Measurements from ENCODE around the gene COL4A1. TPM values are rescaled to one million over a fixed set of nuclear protein-coding genes. Genes with fewer than 3 reads are reported as not detected.

COL4A1 gene
- total RNA-seq, 4 donors from 2014 or later: 278 to 618 (median 440) TPM

GRCh38 chr13:110136660-110137585, 170.0 kb downstream of the COL4A1 start:
- H3K27ac ChIP-seq: peak overlapping the region in 2 of 4 donors; percentile 6 to 81
- TF ChIP-seq EP300 (IDR thresholded peaks at IDR 0.05): no peak
- TF ChIP-seq POLR2AphosphoS5 (IDR thresholded peaks at IDR 0.05): no peak
- TF ChIP-seq POLR2A (IDR thresholded peaks at IDR 0.05): no peak
- no peak for TF ChIP-seq CTCF (IDR thresholded peaks at IDR 0.05)
- no peaks in the 10 kb centered on the region for H3K36me3 ChIP-seq
- no peak for ATAC-seq
- WGBS, 2 donors (ENCODE audit: low coverage in 1 of 2): 60% methylated on average over 8 of the region's 16 CpGs
- no peaks in the 10 kb centered on the region for H3K9me3 ChIP-seq
- H3K4me1 ChIP-seq: peaks cover 0 to 24% (median 0%) of the 10 kb centered on the region in 3 donors
- peak overlapping the region in 1 of 2 donors; percentile 66 for H3K4me3 ChIP-seq
- H3K27me3 ChIP-seq: no peaks in the 10 kb centered on the region

- Histone ChIP-seq H3K4me3 (no peak overlapping the region), H3K27ac (peak overlapping the region in 2 of 4 donors; percentile 9 to 81), H3K9me3 (no peaks in the 10 kb centered on the region), H3K4me1 (peaks cover 0 to 24% (median 0%) of the 10 kb centered on the region in 3 donors), H3K27me3 (no peaks in the 10 kb centered on the region), H3K36me3 (no peaks in the 10 kb centered on the region)
- no peak for ATAC-seq
- TF ChIP-seq CTCF (IDR thresholded peaks at IDR 0.05) (no peak), POLR2A (IDR thresholded peaks at IDR 0.05) (no peak), POLR2AphosphoS5 (IDR thresholded peaks at IDR 0.05) (no peak), EP300 (IDR thresholded peaks at IDR 0.05) (no peak)
- 88 to 89% methylated on average over 1 to 4 of the region's 5 CpGs for WGBS, 2 donors (ENCODE audit: low coverage in 1 of 2)
Measured at GRCh38 chr13:110135977-110136597, 170.9 kb downstream of the COL4A1 start.

- H3K27me3 ChIP-seq: no peaks in the 10 kb centered on the region
- no peak for TF ChIP-seq POLR2A (IDR thresholded peaks at IDR 0.05)
- no peak for TF ChIP-seq EP300 (IDR thresholded peaks at IDR 0.05)
- TF ChIP-seq CTCF (IDR thresholded peaks at IDR 0.05): no peak
- TF ChIP-seq POLR2AphosphoS5 (IDR thresholded peaks at IDR 0.05): peak; percentile 24
- no peak for ATAC-seq
- 35 to 50% methylated on average over 7 to 8 of the region's 8 CpGs for WGBS, 2 donors (ENCODE audit: low coverage in 1 of 2)
- H3K4me3 ChIP-seq: no peak overlapping the region
- H3K9me3 ChIP-seq: no peaks in the 10 kb centered on the region
- H3K4me1 ChIP-seq: peaks cover 0 to 24% (median 0%) of the 10 kb centered on the region in 3 donors
- no peaks in the 10 kb centered on the region for H3K36me3 ChIP-seq
- peak overlapping the region in 2 of 4 donors; percentile 8 to 66 for H3K27ac ChIP-seq
Measured at GRCh38 chr13:110134801-110135200, 172.2 kb downstream of the COL4A1 start.

- ATAC-seq: no peak
- no peak overlapping the region for H3K27ac ChIP-seq
- peaks cover 0 to 21% (median 0%) of the 10 kb centered on the region in 3 donors for H3K4me1 ChIP-seq
Measured at GRCh38 chr13:110133425-110134235, 173.3 kb downstream of the COL4A1 start.

More at GRCh38 chr13:110133425-110134235, 173.3 kb downstream of the COL4A1 start:
- no peaks in the 10 kb centered on the region for H3K9me3 ChIP-seq
- 95% methylated on average over 5 to 8 of the region's 10 CpGs for WGBS, 2 donors (ENCODE audit: low coverage in 1 of 2)
- no peak overlapping the region for H3K4me3 ChIP-seq
- no peak for TF ChIP-seq POLR2A (IDR thresholded peaks at IDR 0.05)
- TF ChIP-seq EP300 (IDR thresholded peaks at IDR 0.05): no peak
- no peak for TF ChIP-seq CTCF (IDR thresholded peaks at IDR 0.05)
- no peak for TF ChIP-seq POLR2AphosphoS5 (IDR thresholded peaks at IDR 0.05)
- no peaks in the 10 kb centered on the region for H3K27me3 ChIP-seq
- H3K36me3 ChIP-seq: no peaks in the 10 kb centered on the region

All from gastroesophageal sphincter (tissue), 4 donors.